GM18511 (cell line): ENCODE data around the gene GJB5.
"Not testable (repeated sequence)": the region's sequence is repeated elsewhere in the genome, so short reads cannot be mapped to it uniquely, and the experiment has no call there.

Experiments
- ATAC-seq: cut with Tn5 transposase; IDR thresholded peaks from one replicate; pipeline ENCODE4 v1.9.1; 2021; ENCODE audit warnings: mild to moderate bottlenecking, moderate library complexity; ENCODE audit not compliant: unreplicated experiment

The GJB5 gene

GRCh38 chr1:34754964-34755637, at the start of gene GJB5:
Gene GJB5 (plus strand): TSS chr1:34755047. CDS start chr1:34757331, 2,284 bp downstream.
- ATAC-seq, result no peak

GRCh38 chr1:34705077-34705476, 49.8 kb upstream of the GJB5 start:
- no peak for ATAC-seq

- ATAC-seq, result no peak
Observed at GRCh38 chr1:34708106-34708505, 46.7 kb upstream of the GJB5 start.

- no peak for ATAC-seq
Observed at GRCh38 chr1:34709547-34709946, 45.3 kb upstream of the GJB5 start.

- ATAC-seq, result no peak
Observed at GRCh38 chr1:34710812-34711211, 44.0 kb upstream of the GJB5 start.

GRCh38 chr1:34711485-34711884, 43.4 kb upstream of the GJB5 start:
- no peak for ATAC-seq

- no peak for ATAC-seq
Observed at GRCh38 chr1:34712007-34712688, 42.7 kb upstream of the GJB5 start.

- ATAC-seq, result no peak
Observed at GRCh38 chr1:34713443-34713842, 41.4 kb upstream of the GJB5 start.

- no peak for ATAC-seq
Observed at GRCh38 chr1:34714386-34714785, 40.5 kb upstream of the GJB5 start.

GRCh38 chr1:34715139-34715538, 39.7 kb upstream of the GJB5 start:
- ATAC-seq, result no peak

GRCh38 chr1:34721241-34721640, 33.6 kb upstream of the GJB5 start:
- ATAC-seq, result no peak

- ATAC-seq, result no peak
Observed at GRCh38 chr1:34721646-34722355, 33.0 kb upstream of the GJB5 start.

GRCh38 chr1:34726861-34727260, 28.0 kb upstream of the GJB5 start:
- no peak for ATAC-seq

GRCh38 chr1:34730485-34730884, 24.4 kb upstream of the GJB5 start:
- ATAC-seq, result no peak

GRCh38 chr1:34732831-34733230, 22.0 kb upstream of the GJB5 start:
- ATAC-seq, result not testable (repeated sequence)

- no peak for ATAC-seq
Observed at GRCh38 chr1:34736692-34737091, 18.2 kb upstream of the GJB5 start.

GRCh38 chr1:34737236-34737635, 17.6 kb upstream of the GJB5 start:
- ATAC-seq, result not testable (repeated sequence)

GRCh38 chr1:34739613-34740012, 15.2 kb upstream of the GJB5 start:
- no peak for ATAC-seq

- ATAC-seq, result no peak
Observed at GRCh38 chr1:34740161-34740868, 14.5 kb upstream of the GJB5 start.

GRCh38 chr1:34742667-34743270, 12.1 kb upstream of the GJB5 start:
- peak; percentile 69 for ATAC-seq

GRCh38 chr1:34743775-34744174, 11.1 kb upstream of the GJB5 start:
- ATAC-seq, result no peak
